Fibroblast of lung (primary cell): ENCODE results near the gene RHBDD3. TPM values are rescaled to one million over a fixed set of nuclear protein-coding genes. Genes with fewer than 3 reads are reported as not detected.

Source experiments
- DNase-seq, 2 donors: peaks; one replicate each; pipeline versions ENCODE4 v3.0.0 to v3.0.0-alpha.2; 2010; ENCODE audit warnings: low read depth in 2 of 2
- H2AFZ ChIP-seq: 2 replicates; pipeline ENCODE4 v1.5.1; 2012; ENCODE audit warnings: low read length, control low read depth, inconsistent platforms
- H3K27ac ChIP-seq: 2 replicates; pipeline ENCODE4 v1.5.1; 2011; ENCODE audit warnings: low read length, control low read depth; ENCODE audit not compliant: insufficient read depth
- H3K27me3 ChIP-seq: 2 replicates; pipeline ENCODE4 v1.5.1; 2011; ENCODE audit warnings: mild to moderate bottlenecking, low read length; ENCODE audit not compliant: control insufficient read depth, insufficient read depth
- H3K36me3 ChIP-seq: 2 replicates; pipeline ENCODE4 v1.5.1; 2011; ENCODE audit warnings: low read length; ENCODE audit not compliant: control insufficient read depth, insufficient read depth
- H3K4me1 ChIP-seq: 2 replicates; pipeline ENCODE4 v1.5.1; 2011; ENCODE audit warnings: low read length; ENCODE audit not compliant: control insufficient read depth, insufficient read depth; ENCODE audit errors: extremely low read depth
- H3K4me2 ChIP-seq: 2 replicates; pipeline ENCODE4 v1.5.1; 2011; ENCODE audit warnings: low read length, control low read depth; ENCODE audit not compliant: insufficient read depth; ENCODE audit errors: extremely low read depth
- H3K4me3 ChIP-seq, 4 experiments: fragments of 200-600 bp in 1 of 4; sonication (generic) in 1 of 4; replicated peaks in 1 of 4; 2 replicates each; pipeline ENCODE4 v1.5.1; 2011 to 2016; ENCODE audit warnings: low read length in 4 of 4, low read depth in 3 of 4, mild to moderate bottlenecking in 3 of 4, control low read depth in 2 of 4, inconsistent platforms in 1 of 4, mixed read lengths in 1 of 4; ENCODE audit not compliant: insufficient read depth in 1 of 4; ENCODE audit errors: control extremely low read depth in 1 of 4
- H3K79me2 ChIP-seq: 2 replicates; pipeline ENCODE4 v1.5.1; 2012; ENCODE audit warnings: mild to moderate bottlenecking, low read length, inconsistent platforms; ENCODE audit not compliant: control insufficient read depth, insufficient read depth
- H3K9ac ChIP-seq: 2 replicates; pipeline ENCODE4 v1.5.1; 2011; ENCODE audit warnings: mild to moderate bottlenecking, low read length, control low read depth; ENCODE audit not compliant: insufficient read depth
- H3K9me3 ChIP-seq: 2 replicates; pipeline ENCODE4 v1.5.1; 2012; ENCODE audit warnings: low read depth, low read length; ENCODE audit not compliant: control insufficient read depth, insufficient read depth
- H4K20me1 ChIP-seq: 2 replicates; pipeline ENCODE4 v1.5.1; 2011; ENCODE audit warnings: low read length; ENCODE audit not compliant: control insufficient read depth, insufficient read depth; ENCODE audit errors: extremely low read depth
- EZH2 ChIP-seq: IDR thresholded peaks from 2 replicates; pipeline ENCODE4 v1.5.1; 2012; ENCODE audit warnings: low read length, control low read depth, mild to moderate bottlenecking; ENCODE audit errors: missing control alignments
- polyA plus RNA-seq, 2 donors: library from polyadenylated mRNA; depleted of rRNA in 1 of 2; stranded (reverse) in 1 of 2; unstranded in 1 of 2; fragments of >200 nt; gene quantifications; 2 replicates each; pipeline ENCODE4 v1.2.1, GENCODE V29; 2011 to 2012; ENCODE audit warnings: missing spikeins in 1 of 2
- total RNA-seq: library from RNA; depleted of rRNA; stranded (reverse); fragments of >200 nt; gene quantifications from 2 replicates; pipeline ENCODE4 v1.2.1, GENCODE V29; 2014
- TF ChIP-seq, protein P1 (sequence below), 2 donors: IDR thresholded peaks in 1 of 2; conservative IDR thresholded peaks in 1 of 2; 1 replicate in 1 of 2; 2 replicates in 1 of 2; pipeline ENCODE4 v1.5.1; 2011 to 2012; ENCODE audit warnings: low read length in 2 of 2, control low read depth in 1 of 2, inconsistent platforms in 1 of 2, low read depth in 1 of 2, mild to moderate bottlenecking in 1 of 2

RHBDD3 gene
- total and polyA plus RNA-seq, 2 donors (not counting 1 experiment from before 2014, with no cell fraction given), result 7.2 to 20.6 TPM

DNA sequence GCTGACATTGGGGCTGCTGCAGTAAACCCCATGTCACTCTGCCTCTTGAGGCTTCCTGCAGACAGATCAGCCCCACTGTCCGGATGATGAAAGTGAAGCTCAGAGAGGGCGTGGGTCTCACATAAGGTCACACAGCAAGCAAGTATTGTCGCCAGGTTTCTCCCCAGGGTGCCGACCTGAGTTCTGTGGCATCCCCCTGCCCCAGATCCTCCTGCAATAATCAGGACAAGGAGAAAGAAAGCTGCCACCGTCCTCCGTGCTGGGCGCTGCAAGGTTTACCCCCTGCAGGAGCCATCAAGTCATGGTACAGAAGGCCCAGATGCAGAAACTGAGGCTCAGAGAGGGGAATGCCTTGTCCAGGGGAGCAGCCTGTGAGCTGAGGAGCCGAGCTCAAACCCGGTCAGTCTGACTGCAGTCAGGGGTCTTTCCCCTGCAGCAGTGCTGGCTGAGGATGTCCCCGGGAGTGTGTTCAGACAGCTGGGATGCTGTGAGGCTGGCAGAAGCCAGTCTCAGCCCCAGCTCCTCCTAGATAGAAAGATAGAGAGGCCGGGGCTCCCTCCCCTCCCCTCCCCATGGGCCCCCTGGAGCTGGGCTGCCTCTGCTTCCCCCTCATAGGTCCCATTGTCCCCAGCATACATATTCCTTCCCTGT is 48.9 kb downstream of the RHBDD3 start:
- H3K79me2 ChIP-seq, result no peaks in the 10 kb centered on the region
- no peak overlapping the region for H3K27ac ChIP-seq
- H4K20me1 ChIP-seq, result no peaks in the 10 kb centered on the region
- no peak overlapping the region for H2AFZ ChIP-seq
- peaks cover 7% of the 10 kb centered on the region for H3K27me3 ChIP-seq
- no peaks in the 10 kb centered on the region for H3K4me1 ChIP-seq
- DNase-seq, result no peak
- no peaks in the 10 kb centered on the region for H3K9me3 ChIP-seq
- H3K36me3 ChIP-seq, result no peaks in the 10 kb centered on the region
- H3K4me2 ChIP-seq, result no peak overlapping the region
- H3K4me3 ChIP-seq, result no peak overlapping the region
- no peak for TF ChIP-seq EZH2
- TF ChIP-seq, protein P1, sequence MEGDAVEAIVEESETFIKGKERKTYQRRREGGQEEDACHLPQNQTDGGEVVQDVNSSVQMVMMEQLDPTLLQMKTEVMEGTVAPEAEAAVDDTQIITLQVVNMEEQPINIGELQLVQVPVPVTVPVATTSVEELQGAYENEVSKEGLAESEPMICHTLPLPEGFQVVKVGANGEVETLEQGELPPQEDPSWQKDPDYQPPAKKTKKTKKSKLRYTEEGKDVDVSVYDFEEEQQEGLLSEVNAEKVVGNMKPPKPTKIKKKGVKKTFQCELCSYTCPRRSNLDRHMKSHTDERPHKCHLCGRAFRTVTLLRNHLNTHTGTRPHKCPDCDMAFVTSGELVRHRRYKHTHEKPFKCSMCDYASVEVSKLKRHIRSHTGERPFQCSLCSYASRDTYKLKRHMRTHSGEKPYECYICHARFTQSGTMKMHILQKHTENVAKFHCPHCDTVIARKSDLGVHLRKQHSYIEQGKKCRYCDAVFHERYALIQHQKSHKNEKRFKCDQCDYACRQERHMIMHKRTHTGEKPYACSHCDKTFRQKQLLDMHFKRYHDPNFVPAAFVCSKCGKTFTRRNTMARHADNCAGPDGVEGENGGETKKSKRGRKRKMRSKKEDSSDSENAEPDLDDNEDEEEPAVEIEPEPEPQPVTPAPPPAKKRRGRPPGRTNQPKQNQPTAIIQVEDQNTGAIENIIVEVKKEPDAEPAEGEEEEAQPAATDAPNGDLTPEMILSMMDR (conservative IDR thresholded peaks at IDR 0.05 in 1 of 2, IDR thresholded peaks at IDR 0.05 in 1 of 2; ENCODE audit: low read depth in 1 of 2, low read length in 2 of 2), result no peak
- H3K9ac ChIP-seq, result no peak overlapping the region

DNA sequence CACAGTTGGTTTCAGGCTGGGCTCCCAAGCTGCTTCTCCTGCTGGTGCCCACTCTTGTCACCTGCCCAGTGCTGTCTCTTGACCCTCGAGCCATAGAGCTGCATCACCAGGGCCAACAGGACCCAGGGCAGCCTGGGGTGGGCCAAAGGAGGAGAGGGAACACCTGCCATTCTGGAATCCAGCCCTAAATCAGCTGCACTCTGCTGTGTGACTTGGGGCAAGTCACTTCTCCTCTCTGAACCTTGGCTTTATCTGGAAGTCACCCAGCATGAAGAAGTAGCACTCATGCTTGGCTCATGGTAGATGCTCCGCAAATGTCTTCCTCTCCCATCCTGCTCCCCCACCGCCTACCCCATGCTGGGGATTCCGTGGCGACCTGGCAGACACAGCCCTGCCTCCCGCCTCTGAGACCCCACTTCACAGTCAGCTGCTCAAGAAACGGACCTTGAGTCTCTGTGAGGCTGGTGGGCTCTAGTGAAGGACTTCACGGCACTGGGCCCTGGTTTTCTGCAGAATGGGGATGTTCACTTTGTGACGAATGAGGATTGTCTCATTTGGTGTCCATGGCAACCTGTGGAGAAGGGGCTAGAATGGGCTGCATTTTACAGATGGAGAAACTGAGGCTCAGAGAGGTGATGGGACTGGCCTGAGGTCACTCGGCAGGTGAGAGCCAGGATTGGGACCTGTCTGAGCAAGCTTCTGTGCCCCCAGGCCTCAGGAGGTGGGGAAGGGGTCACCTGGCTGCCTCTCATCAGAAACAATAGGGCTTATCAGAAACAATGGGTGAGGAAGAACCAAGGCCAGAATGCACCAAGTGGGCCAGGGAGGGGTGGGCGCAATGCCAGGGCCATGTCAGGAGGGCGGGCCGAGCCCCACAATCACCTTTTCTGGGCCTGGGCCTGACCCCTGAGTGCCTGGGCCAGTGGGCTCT is 49.7 kb downstream of the RHBDD3 start:
- no peak for TF ChIP-seq EZH2
- TF ChIP-seq, protein P1 (conservative IDR thresholded peaks at IDR 0.05 in 1 of 2, IDR thresholded peaks at IDR 0.05 in 1 of 2; ENCODE audit: low read depth in 1 of 2, low read length in 2 of 2), result no peak
- Histone ChIP-seq H3K27me3 (peaks cover 3% of the 10 kb centered on the region), H3K9me3 (no peaks in the 10 kb centered on the region), H4K20me1 (no peaks in the 10 kb centered on the region), H3K4me2 (no peak overlapping the region), H3K79me2 (no peaks in the 10 kb centered on the region), H3K36me3 (no peaks in the 10 kb centered on the region), H3K9ac (no peak overlapping the region), H3K27ac (no peak overlapping the region), H2AFZ (no peak overlapping the region), H3K4me3 (no peak overlapping the region), H3K4me1 (no peaks in the 10 kb centered on the region)
- DNase-seq, result no peak

DNA sequence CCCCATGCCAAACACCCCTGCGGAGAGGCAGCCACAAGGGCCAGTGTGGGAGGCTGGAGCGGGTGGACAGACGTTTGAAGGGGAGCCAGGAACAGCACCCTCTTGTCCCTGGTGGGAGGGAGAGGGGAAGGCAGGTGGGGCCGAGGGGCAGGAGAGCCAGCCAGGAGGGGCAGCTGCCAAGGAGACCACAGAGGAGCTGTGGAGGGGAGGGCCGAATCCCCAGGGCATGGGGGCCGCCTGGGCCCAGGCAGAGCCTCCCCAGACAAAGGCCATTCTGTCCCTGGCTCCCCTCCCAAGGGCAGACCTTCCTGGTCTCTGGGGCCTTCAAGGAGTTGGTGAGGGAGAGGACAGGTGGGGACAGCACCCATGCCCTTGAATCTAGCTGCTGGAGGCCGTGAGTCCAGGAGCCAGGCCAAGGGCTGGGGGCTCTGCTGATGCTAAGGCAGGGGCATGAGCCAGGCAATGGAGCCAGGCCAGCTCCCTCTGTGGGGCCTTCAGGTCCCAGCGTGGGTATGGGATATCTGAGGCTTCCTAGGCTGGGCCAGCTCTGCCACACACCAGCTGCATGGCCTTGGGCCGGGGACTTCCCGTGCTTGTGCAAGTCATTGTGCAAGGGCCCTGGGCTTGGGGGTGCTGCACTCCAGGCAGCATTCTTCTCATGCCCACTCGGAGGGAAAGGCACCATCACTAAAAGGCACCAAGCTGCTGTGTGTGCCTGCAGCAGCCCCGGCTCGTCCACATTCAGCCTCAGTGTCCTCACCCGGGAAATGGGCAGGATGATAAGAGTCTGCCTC is 50.7 kb downstream of the RHBDD3 start:
- Histone ChIP-seq H4K20me1 (no peaks in the 10 kb centered on the region), H3K4me3 (no peak overlapping the region), H3K9me3 (no peaks in the 10 kb centered on the region), H3K36me3 (no peaks in the 10 kb centered on the region), H3K27me3 (peaks cover 3% of the 10 kb centered on the region), H3K79me2 (no peaks in the 10 kb centered on the region), H3K4me2 (no peak overlapping the region), H3K27ac (no peak overlapping the region), H3K9ac (no peak overlapping the region), H3K4me1 (no peaks in the 10 kb centered on the region), H2AFZ (no peak overlapping the region)
- no peak for TF ChIP-seq EZH2
- TF ChIP-seq, protein P1 (conservative IDR thresholded peaks at IDR 0.05 in 1 of 2, IDR thresholded peaks at IDR 0.05 in 1 of 2; ENCODE audit: low read depth in 1 of 2, low read length in 2 of 2), result no peak
- DNase-seq, result peak in 1 of 2 donors; percentile 17
